ENCODE data around the gene MAOA.

DNA sequence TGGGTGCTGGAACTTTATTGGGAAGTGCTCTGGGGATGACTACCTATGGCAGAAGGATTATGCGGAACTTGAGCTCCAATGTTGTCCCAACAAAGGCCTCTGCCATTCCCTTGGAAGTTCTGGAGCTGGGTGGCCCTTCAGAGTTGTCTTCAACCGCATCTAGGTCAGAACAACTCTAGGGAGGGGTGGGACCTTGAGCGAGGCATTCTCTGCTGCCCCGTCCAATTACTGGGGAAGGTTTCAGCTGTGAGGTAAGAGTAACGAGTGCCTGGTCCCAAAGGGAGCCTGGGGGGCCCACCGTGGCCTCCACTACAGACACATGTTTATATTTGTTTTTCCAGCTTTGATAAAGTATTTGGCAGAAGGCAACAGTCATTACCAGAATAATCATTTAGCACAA is 79.4 kb downstream of the MAOA start:
- TF ChIP-seq, protein P1, sequence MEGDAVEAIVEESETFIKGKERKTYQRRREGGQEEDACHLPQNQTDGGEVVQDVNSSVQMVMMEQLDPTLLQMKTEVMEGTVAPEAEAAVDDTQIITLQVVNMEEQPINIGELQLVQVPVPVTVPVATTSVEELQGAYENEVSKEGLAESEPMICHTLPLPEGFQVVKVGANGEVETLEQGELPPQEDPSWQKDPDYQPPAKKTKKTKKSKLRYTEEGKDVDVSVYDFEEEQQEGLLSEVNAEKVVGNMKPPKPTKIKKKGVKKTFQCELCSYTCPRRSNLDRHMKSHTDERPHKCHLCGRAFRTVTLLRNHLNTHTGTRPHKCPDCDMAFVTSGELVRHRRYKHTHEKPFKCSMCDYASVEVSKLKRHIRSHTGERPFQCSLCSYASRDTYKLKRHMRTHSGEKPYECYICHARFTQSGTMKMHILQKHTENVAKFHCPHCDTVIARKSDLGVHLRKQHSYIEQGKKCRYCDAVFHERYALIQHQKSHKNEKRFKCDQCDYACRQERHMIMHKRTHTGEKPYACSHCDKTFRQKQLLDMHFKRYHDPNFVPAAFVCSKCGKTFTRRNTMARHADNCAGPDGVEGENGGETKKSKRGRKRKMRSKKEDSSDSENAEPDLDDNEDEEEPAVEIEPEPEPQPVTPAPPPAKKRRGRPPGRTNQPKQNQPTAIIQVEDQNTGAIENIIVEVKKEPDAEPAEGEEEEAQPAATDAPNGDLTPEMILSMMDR (IDR thresholded peaks at IDR 0.05; ENCODE audit: low read depth, low read length) = no peak
- TF ChIP-seq POLR2A (IDR thresholded peaks at IDR 0.05; ENCODE audit: extremely low read depth, insufficient read length) (no peak), MYC (IDR thresholded peaks at IDR 0.05; ENCODE audit: low read depth, low read length) (no peak)

Measured in NB4 (cell line).